Endothelial cell (in vitro differentiated cells): ENCODE measurements around the gene MARCHF3. TPM values are rescaled to one million over a fixed set of nuclear protein-coding genes. Genes with fewer than 3 reads are reported as not detected.
"Not testable (repeated sequence)": the region's sequence is repeated elsewhere in the genome, so short reads cannot be mapped to it uniquely, and the experiment has no call there.

ENCODE experiments used
- DNase-seq: peaks from one replicate; pipeline ENCODE4 v3.0.0; 2021; ENCODE audit warnings: low spot score
- H3K27ac Mint-ChIP-seq: one replicate; pipeline ENCODE4 v1.8.0; 2021; ENCODE audit warnings: mixed read lengths, inconsistent platforms; ENCODE audit not compliant: unreplicated experiment
- H3K27me3 Mint-ChIP-seq: one replicate; pipeline ENCODE4 v1.8.0; 2021; ENCODE audit warnings: mild to moderate bottlenecking, moderate library complexity, mixed read lengths, inconsistent platforms; ENCODE audit not compliant: unreplicated experiment
- H3K36me3 Mint-ChIP-seq: one replicate; pipeline ENCODE4 v1.8.0; 2021; ENCODE audit warnings: mild to moderate bottlenecking, low read depth, mixed read lengths, inconsistent platforms; ENCODE audit not compliant: unreplicated experiment
- H3K4me1 Mint-ChIP-seq: one replicate; pipeline ENCODE4 v1.8.0; 2021; ENCODE audit warnings: mild to moderate bottlenecking, mixed read lengths, inconsistent platforms; ENCODE audit not compliant: unreplicated experiment
- H3K4me3 Mint-ChIP-seq: one replicate; pipeline ENCODE4 v1.8.0; 2021; ENCODE audit warnings: mild to moderate bottlenecking, mixed read lengths, inconsistent platforms; ENCODE audit not compliant: unreplicated experiment
- H3K9me3 Mint-ChIP-seq: one replicate; pipeline ENCODE4 v1.8.0; 2021; ENCODE audit warnings: mixed read lengths, inconsistent platforms; ENCODE audit not compliant: unreplicated experiment
- total RNA-seq: library from RNA; stranded (reverse); fragmentation: NEBNext Ultra II Directional; extraction: Animal tissue kit (Norgen Biotek cat#: 25700); gene quantifications from one replicate; pipeline ENCODE4 v1.2.1, GENCODE V29; 2021; ENCODE audit not compliant: unreplicated experiment
- TF ChIP-seq, protein P1 (sequence below): fragments of 200-600 bp; sonication (generic); IDR thresholded peaks from one replicate; pipeline ENCODE4 v1.5.0; 2021; ENCODE audit warnings: antibody characterized with exemption; ENCODE audit not compliant: unreplicated experiment

MARCHF3 gene
- total RNA-seq, 1 donor from 2014 or later: 47.9 TPM

DNA sequence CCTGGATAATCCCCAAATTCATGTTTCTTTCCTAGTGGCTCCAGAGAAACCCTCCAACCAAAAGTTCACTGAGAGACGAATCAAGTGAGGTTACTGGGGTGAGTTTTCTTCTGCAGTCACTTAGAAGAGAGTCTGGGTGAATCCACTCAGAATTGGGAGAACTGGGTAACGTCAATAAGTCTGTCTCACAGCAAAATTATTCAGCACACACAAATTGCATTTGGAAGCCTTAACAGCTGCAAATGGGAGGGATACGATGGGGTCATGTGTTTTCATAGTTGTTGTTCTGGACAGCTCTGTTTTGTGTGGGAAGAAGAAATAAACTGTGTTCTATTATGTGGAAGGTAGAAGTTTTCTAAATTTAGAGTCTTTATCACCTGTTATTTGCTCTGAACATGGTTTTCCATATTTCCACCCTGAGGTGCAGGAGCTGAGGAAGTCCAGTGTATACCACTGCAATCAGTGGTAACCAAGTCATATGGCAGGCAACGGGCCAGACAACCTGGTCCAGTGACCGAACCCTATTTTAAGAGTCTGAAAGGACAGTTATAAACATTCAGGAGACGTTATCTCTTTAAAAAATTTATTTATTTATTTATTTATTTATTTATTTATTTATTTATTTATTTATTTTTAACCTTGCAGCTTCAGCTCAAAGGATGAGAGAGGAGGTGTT is 21.9 kb downstream of the MARCHF3 start:
- H3K27me3 Mint-ChIP-seq: no peaks in the 10 kb centered on the region
- peaks cover 15% of the 10 kb centered on the region for H3K4me1 Mint-ChIP-seq
- DNase-seq: no peak
- no peaks in the 10 kb centered on the region for H3K36me3 Mint-ChIP-seq
- no peak overlapping the region for H3K4me3 Mint-ChIP-seq
- no peak overlapping the region for H3K27ac Mint-ChIP-seq
- TF ChIP-seq, protein P1, sequence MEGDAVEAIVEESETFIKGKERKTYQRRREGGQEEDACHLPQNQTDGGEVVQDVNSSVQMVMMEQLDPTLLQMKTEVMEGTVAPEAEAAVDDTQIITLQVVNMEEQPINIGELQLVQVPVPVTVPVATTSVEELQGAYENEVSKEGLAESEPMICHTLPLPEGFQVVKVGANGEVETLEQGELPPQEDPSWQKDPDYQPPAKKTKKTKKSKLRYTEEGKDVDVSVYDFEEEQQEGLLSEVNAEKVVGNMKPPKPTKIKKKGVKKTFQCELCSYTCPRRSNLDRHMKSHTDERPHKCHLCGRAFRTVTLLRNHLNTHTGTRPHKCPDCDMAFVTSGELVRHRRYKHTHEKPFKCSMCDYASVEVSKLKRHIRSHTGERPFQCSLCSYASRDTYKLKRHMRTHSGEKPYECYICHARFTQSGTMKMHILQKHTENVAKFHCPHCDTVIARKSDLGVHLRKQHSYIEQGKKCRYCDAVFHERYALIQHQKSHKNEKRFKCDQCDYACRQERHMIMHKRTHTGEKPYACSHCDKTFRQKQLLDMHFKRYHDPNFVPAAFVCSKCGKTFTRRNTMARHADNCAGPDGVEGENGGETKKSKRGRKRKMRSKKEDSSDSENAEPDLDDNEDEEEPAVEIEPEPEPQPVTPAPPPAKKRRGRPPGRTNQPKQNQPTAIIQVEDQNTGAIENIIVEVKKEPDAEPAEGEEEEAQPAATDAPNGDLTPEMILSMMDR: no peak
- no peaks in the 10 kb centered on the region for H3K9me3 Mint-ChIP-seq

- Mint-ChIP-seq H3K4me1 (peaks cover 12% of the 10 kb centered on the region), H3K27ac (no peak overlapping the region), H3K4me3 (no peak overlapping the region), H3K9me3 (no peaks in the 10 kb centered on the region), H3K36me3 (no peaks in the 10 kb centered on the region), H3K27me3 (no peaks in the 10 kb centered on the region)
- TF ChIP-seq, protein P1: no peak
- DNase-seq: no peak
Measured at GRCh38 chr5:127007522-127007921, 22.8 kb downstream of the MARCHF3 start.

GRCh38 chr5:127006744-127007143 is 23.6 kb downstream of the MARCHF3 start:
- H3K27ac Mint-ChIP-seq: no peak overlapping the region
- H3K9me3 Mint-ChIP-seq: no peaks in the 10 kb centered on the region
- peaks cover 8% of the 10 kb centered on the region for H3K4me1 Mint-ChIP-seq
- TF ChIP-seq, protein P1: no peak
- H3K27me3 Mint-ChIP-seq: no peaks in the 10 kb centered on the region
- no peak for DNase-seq
- no peak overlapping the region for H3K4me3 Mint-ChIP-seq
- H3K36me3 Mint-ChIP-seq: no peaks in the 10 kb centered on the region

DNA sequence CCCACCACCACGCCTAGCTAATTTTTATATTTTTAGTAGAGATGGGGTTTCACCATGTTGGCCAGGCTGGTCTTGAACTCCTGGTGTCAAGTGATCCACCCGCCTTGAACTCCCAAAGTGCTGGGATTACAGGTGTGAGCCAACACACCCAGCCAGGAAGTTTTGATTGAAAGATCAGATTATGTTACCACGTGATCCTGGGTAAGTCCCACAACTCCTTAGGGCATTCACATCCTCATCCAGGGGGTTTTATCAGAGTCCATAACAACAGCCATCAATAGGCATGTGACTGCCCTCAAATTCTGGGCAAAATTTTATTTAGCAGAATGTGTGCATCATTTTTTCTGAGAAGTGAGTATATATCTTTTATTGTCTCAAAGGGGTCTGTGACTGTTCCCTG is 25.1 kb downstream of the MARCHF3 start:
- H3K9me3 Mint-ChIP-seq, H3K27me3 Mint-ChIP-seq, H3K4me3 Mint-ChIP-seq, H3K36me3 Mint-ChIP-seq, H3K4me1 Mint-ChIP-seq, DNase-seq, H3K27ac Mint-ChIP-seq: not testable (repeated sequence)

DNA sequence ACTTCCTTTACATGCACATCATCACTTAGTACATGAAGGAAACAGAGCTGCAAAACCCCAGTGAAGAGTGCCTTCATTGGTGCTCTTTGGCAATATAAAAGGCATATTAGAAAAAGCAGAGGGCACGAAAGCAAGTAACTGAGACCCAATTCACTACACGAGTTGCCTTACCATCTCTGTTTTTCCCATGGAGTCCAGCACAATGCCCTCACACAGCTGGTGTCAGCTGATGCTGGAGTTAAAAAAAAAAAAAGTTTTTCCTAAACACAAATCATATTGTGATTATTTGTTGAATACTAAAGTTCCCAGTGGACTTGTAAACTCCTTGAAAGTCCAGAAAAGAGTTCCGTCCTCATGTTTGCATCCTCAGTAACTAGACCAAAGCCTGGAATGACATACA is 25.6 kb downstream of the MARCHF3 start:
- H3K27me3 Mint-ChIP-seq: no peaks in the 10 kb centered on the region
- H3K4me3 Mint-ChIP-seq: no peak overlapping the region
- H3K27ac Mint-ChIP-seq: no peak overlapping the region
- no peaks in the 10 kb centered on the region for H3K36me3 Mint-ChIP-seq
- H3K4me1 Mint-ChIP-seq: peaks cover 4% of the 10 kb centered on the region
- H3K9me3 Mint-ChIP-seq: no peaks in the 10 kb centered on the region
- TF ChIP-seq, protein P1: no peak
- no peak for DNase-seq
